Neural crest cell (in vitro differentiated cells): ENCODE data around the gene SNRNP70. TPM values are rescaled to one million over a fixed set of nuclear protein-coding genes. Genes with fewer than 3 reads are reported as not detected.
"Not testable (repeated sequence)": the region's sequence is repeated elsewhere in the genome, so short reads cannot be mapped to it uniquely, and the experiment has no call there.

Experiments
- DNase-seq: peaks from one replicate; pipeline ENCODE4 v3.0.0; 2021; ENCODE audit warnings: low read depth, mixed read lengths, low spot score
- H3K27ac Mint-ChIP-seq: one replicate; pipeline ENCODE4 v1.8.0; 2021; ENCODE audit warnings: mild to moderate bottlenecking, mixed read lengths; ENCODE audit not compliant: unreplicated experiment
- H3K27me3 Mint-ChIP-seq: 2 replicates; pipeline ENCODE4 v1.8.0; 2021; ENCODE audit warnings: low read depth, mild to moderate bottlenecking, mixed read lengths
- H3K36me3 Mint-ChIP-seq: 2 replicates; pipeline ENCODE4 v1.8.0; 2021; ENCODE audit warnings: low read depth, mild to moderate bottlenecking, mixed read lengths
- H3K4me1 Mint-ChIP-seq: 2 replicates; pipeline ENCODE4 v1.8.0; 2021; ENCODE audit warnings: mixed read lengths
- H3K4me3 Mint-ChIP-seq: one replicate; pipeline ENCODE4 v1.8.0; 2021; ENCODE audit warnings: mild to moderate bottlenecking, mixed read lengths
- H3K9me3 Mint-ChIP-seq: 2 replicates; pipeline ENCODE4 v1.8.0; 2021; ENCODE audit warnings: mixed read lengths
- CTCF ChIP-seq: fragments of 200-600 bp; sonication (generic); conservative IDR thresholded peaks from 2 replicates; pipeline ENCODE4 v1.5.0; 2021; ENCODE audit warnings: antibody characterized with exemption, mild to moderate bottlenecking
- long read RNA-seq: library from polyadenylated mRNA; unstranded; transcript quantifications from one replicate; pipeline ENCODE4 v2.0.0, GENCODE V29; 2020
- total RNA-seq: library from RNA; stranded (reverse); gene quantifications from 2 replicates; pipeline ENCODE4 v1.2.1, GENCODE V29; 2021

SNRNP70 gene
- 291 and 303 TPM in 2 replicates for total RNA-seq
- long read RNA-seq, partial matches to known transcripts = 2 of 3 reads
- long read RNA-seq, other reads (novel, unspliced or antisense) = 1 of 3 reads

GRCh38 chr19:49085020-49085867, at the start of gene SNRNP70:
Gene SNRNP70 (plus strand): TSS chr19:49085451. CDS start chr19:49086415, 964 bp downstream.
- peak; percentile 98 for DNase-seq
- peaks cover 7% of the 10 kb centered on the region for H3K36me3 Mint-ChIP-seq
- no peak for TF ChIP-seq CTCF
- H3K4me1 Mint-ChIP-seq = peaks cover 24% of the 10 kb centered on the region
- H3K4me3 Mint-ChIP-seq = peak within 1 kb of the TSS; percentile 83
- H3K27ac Mint-ChIP-seq = peak within 1 kb of the TSS; percentile 99
- H3K9me3 Mint-ChIP-seq = no peaks in the 10 kb centered on the region
- H3K27me3 Mint-ChIP-seq = peaks cover 8% of the 10 kb centered on the region

GRCh38 chr19:49036815-49037214, 48.4 kb upstream of the SNRNP70 start, which contains the start of gene CGB1:
Gene CGB1 (minus strand): TSS chr19:49036895. CDS start chr19:49036711, 184 bp downstream.
- not testable (repeated sequence) for H3K27me3 Mint-ChIP-seq, H3K4me1 Mint-ChIP-seq, DNase-seq, H3K4me3 Mint-ChIP-seq, H3K9me3 Mint-ChIP-seq, H3K27ac Mint-ChIP-seq, H3K36me3 Mint-ChIP-seq
- TF ChIP-seq CTCF = peak; percentile 54

GRCh38 chr19:49038111-49038510, 47.1 kb upstream of the SNRNP70 start:
- DNase-seq = not testable (repeated sequence)

GRCh38 chr19:49038557-49039276, 46.5 kb upstream of the SNRNP70 start:
- H3K9me3 Mint-ChIP-seq, DNase-seq, H3K27me3 Mint-ChIP-seq, H3K27ac Mint-ChIP-seq, H3K4me3 Mint-ChIP-seq, H3K4me1 Mint-ChIP-seq, H3K36me3 Mint-ChIP-seq: not testable (repeated sequence)

More at GRCh38 chr19:49038111-49038510, 47.1 kb upstream of the SNRNP70 start:
- not testable (repeated sequence) for H3K4me1 Mint-ChIP-seq, H3K27ac Mint-ChIP-seq, H3K27me3 Mint-ChIP-seq, H3K4me3 Mint-ChIP-seq, H3K36me3 Mint-ChIP-seq, H3K9me3 Mint-ChIP-seq

GRCh38 chr19:49039736-49040135, 45.5 kb upstream of the SNRNP70 start:
- not testable (repeated sequence) for DNase-seq, H3K4me1 Mint-ChIP-seq, H3K9me3 Mint-ChIP-seq, H3K4me3 Mint-ChIP-seq, H3K36me3 Mint-ChIP-seq, H3K27me3 Mint-ChIP-seq, H3K27ac Mint-ChIP-seq

GRCh38 chr19:49042177-49042576, 43.1 kb upstream of the SNRNP70 start:
- H3K9me3 Mint-ChIP-seq = no peaks in the 10 kb centered on the region

GRCh38 chr19:49042666-49043065, 42.6 kb upstream of the SNRNP70 start:
- H3K36me3 Mint-ChIP-seq, H3K27ac Mint-ChIP-seq, H3K9me3 Mint-ChIP-seq, H3K4me1 Mint-ChIP-seq, DNase-seq, H3K27me3 Mint-ChIP-seq, H3K4me3 Mint-ChIP-seq: not testable (repeated sequence)

More at GRCh38 chr19:49042177-49042576, 43.1 kb upstream of the SNRNP70 start:
- Mint-ChIP-seq H3K36me3 (no peaks in the 10 kb centered on the region), H3K4me3 (no peak overlapping the region), H3K4me1 (no peaks in the 10 kb centered on the region), H3K27ac (no peak overlapping the region), H3K27me3 (no peaks in the 10 kb centered on the region)
- DNase-seq = no peak
- TF ChIP-seq CTCF = no peak

- not testable (repeated sequence) for H3K36me3 Mint-ChIP-seq, H3K9me3 Mint-ChIP-seq, H3K4me3 Mint-ChIP-seq, H3K4me1 Mint-ChIP-seq, H3K27me3 Mint-ChIP-seq, DNase-seq, H3K27ac Mint-ChIP-seq
Measured at GRCh38 chr19:49043548-49043947, 41.7 kb upstream of the SNRNP70 start, which contains the start of gene CGB5. Gene CGB5 (plus strand): TSS chr19:49043848. CDS start chr19:49044210, 362 bp downstream.

GRCh38 chr19:49049011-49049410, 36.2 kb upstream of the SNRNP70 start, which contains the start of gene CGB8:
Gene CGB8 (minus strand): TSS chr19:49049111. CDS start chr19:49048739, 372 bp downstream.
- not testable (repeated sequence) for H3K27ac Mint-ChIP-seq, H3K4me1 Mint-ChIP-seq, H3K4me3 Mint-ChIP-seq, DNase-seq, H3K9me3 Mint-ChIP-seq, H3K27me3 Mint-ChIP-seq, H3K36me3 Mint-ChIP-seq

- not testable (repeated sequence) for H3K9me3 Mint-ChIP-seq, H3K4me3 Mint-ChIP-seq, H3K4me1 Mint-ChIP-seq, H3K27me3 Mint-ChIP-seq, H3K27ac Mint-ChIP-seq, DNase-seq, H3K36me3 Mint-ChIP-seq
Measured at GRCh38 chr19:49049834-49050233, 35.4 kb upstream of the SNRNP70 start.
